SU-DHL-6 (cell line): Measurements from ENCODE around the gene NAV3.

ENCODE experiments used
- CTCF ChIP-seq: fragments of 200-600 bp; sonication (generic); IDR thresholded peaks from one replicate; pipeline ENCODE4 v1.5.1; 2017; ENCODE audit warnings: antibody characterized with exemption, mild to moderate bottlenecking, low read length, moderate library complexity; ENCODE audit not compliant: insufficient read depth, poor library complexity, severe bottlenecking
- EZH2phosphoT487 ChIP-seq: fragments of 200-600 bp; sonication (generic), shearing (Covaris generic); conservative IDR thresholded peaks from 2 replicates; pipeline ENCODE4 v1.6.1; 2018; ENCODE audit warnings: mild to moderate bottlenecking, antibody characterized with exemption, low read length, moderate library complexity, mixed read lengths

- TF ChIP-seq CTCF (no peak), EZH2phosphoT487 (no peak)
Measured at GRCh38 chr12:77947330-77947729, 116.6 kb downstream of the NAV3 start.
